Kidney (tissue), 14 donors: Measurements from ENCODE around the gene PEX19. TPM values are rescaled to one million over a fixed set of nuclear protein-coding genes. Genes with fewer than 3 reads are reported as not detected.

Experiments used
- DNase-seq, 5 donors: peaks; one replicate each; pipeline ENCODE4 v3.0.0-alpha.2; 2013 to 2020
- FAIRE-seq: peaks from 2 replicates; lab custom pipeline; 2012; peaks lifted over from hg19 to GRCh38; lab: Jason Lieb, UNC
- H3K27ac ChIP-seq, 2 donors: one replicate each; pipeline ENCODE4 v1.7.0; 2013; ENCODE audit warnings: low read depth in 2 of 2, low read length in 2 of 2, inconsistent platforms in 1 of 2
- H3K27me3 ChIP-seq: one replicate; pipeline ENCODE4 v1.7.1; 2013; ENCODE audit warnings: low read length, inconsistent platforms; ENCODE audit not compliant: control insufficient read depth, insufficient read depth
- H3K36me3 ChIP-seq, 3 donors: one replicate each; pipeline versions ENCODE4 v1.7.0 to v1.7.1; 2013; ENCODE audit warnings: low read length in 3 of 3, control low read depth in 1 of 3, inconsistent platforms in 1 of 3; ENCODE audit not compliant: insufficient read depth in 3 of 3, control insufficient read depth in 2 of 3
- H3K4me1 ChIP-seq, 3 donors: one replicate each; pipeline versions ENCODE4 v1.7.0 to v1.7.1; 2013; ENCODE audit warnings: low read length in 3 of 3, inconsistent platforms in 1 of 3, low read depth in 1 of 3; ENCODE audit not compliant: control insufficient read depth in 2 of 3, insufficient read depth in 2 of 3
- H3K4me3 ChIP-seq, 3 donors: one replicate each; pipeline versions ENCODE4 v1.7.0 to v1.8.1; 2013; ENCODE audit warnings: low read length in 3 of 3, control low read depth in 1 of 3, inconsistent platforms in 1 of 3
- H3K9ac ChIP-seq, 3 donors: one replicate each; pipeline versions ENCODE4 v1.7.0 to v1.7.1; 2013; ENCODE audit warnings: low read length in 3 of 3, control low read depth in 1 of 3, inconsistent platforms in 1 of 3
- H3K9me3 ChIP-seq, 3 donors: one replicate each; pipeline versions ENCODE4 v1.7.0 to v1.7.1; 2013; ENCODE audit warnings: low read length in 3 of 3, control low read depth in 1 of 3, inconsistent platforms in 1 of 3; ENCODE audit not compliant: control insufficient read depth in 2 of 3, insufficient read depth in 1 of 3
- intact Hi-C: fragments of 100-400 bp; cut with DNase I; formaldehyde crosslinking; loops from one replicate; pipeline ENCODE4 v1.11.1; 2022
- polyA plus RNA-seq: library from polyadenylated mRNA; stranded (reverse); fragments of 350-450 nt; fragmentation: Illumina TruSeq; extraction: RNeasy Lipid Tissue Mini Kit (QIAGEN cat#74804); gene quantifications from one replicate; pipeline ENCODE4 v1.2.3, GENCODE V29; 2014; ENCODE audit warnings: low read depth, low replicate concordance; ENCODE audit not compliant: insufficient read depth
- total RNA-seq: library from RNA; stranded (reverse); fragmentation: NEBNext Ultra II Directional; extraction: Animal tissue kit (Norgen Biotek cat#: 25700); gene quantifications from one replicate; pipeline ENCODE4 v1.2.1, GENCODE V29; 2021
- TF ChIP-seq, protein P1 (sequence below): IDR thresholded peaks from 3 replicates; pipeline ENCODE4 v1.5.1; 2012; ENCODE audit warnings: mild to moderate bottlenecking, moderate library complexity, borderline replicate concordance; ENCODE audit not compliant: insufficient read depth; ENCODE audit errors: extremely low read depth
- donor health status: control.
- donor health status: control.
- donor health status: control.
- donor health status: control.
- donor health status: control.
- donor health status: DM: yes; HTN: yes; CAD: no.
- donor health status: Normal renal cell carcinoma (clear cell type).

PEX19 gene
- total and polyA plus RNA-seq, 2 donors from 2014 or later: 49.8 to 67.9 TPM

DNA sequence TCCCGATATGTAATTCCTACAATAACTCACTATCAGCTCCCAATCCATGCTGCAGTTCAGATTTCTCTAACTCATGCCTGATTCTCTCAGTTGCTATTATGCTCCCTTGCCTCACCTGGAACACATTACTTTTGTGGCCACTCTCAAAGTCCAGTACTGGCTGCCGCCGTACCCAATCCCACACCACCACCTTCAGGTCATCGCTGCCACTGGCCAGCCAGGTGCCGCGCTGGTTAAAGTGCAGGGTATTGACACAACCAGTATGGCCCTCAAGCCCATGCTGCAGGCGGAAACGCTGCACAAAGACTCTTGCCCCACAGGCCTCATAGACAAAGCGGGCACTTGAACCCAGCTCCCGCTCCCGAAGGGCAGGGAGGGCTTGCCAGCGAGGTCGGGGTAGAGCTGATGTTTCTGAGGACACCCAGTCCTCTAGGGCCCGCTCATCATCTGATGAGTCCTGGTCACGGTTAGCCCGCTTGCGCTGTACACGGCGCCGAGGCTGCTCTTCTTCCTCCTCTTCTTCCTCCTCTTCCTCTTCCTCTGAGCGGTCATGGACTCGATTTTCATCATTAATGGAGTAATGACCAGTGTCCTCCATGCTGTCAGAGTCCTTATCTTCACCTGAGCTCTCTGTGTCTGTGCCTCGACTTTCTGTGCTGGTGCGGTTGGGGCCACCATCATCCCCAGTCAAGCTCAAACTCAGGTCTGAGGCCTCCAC, 45.2 kb downstream of the PEX19 start:
- DNase-seq (no peak), FAIRE-seq (no peak)
- H3K4me1 ChIP-seq: peaks cover 0 to 9% (median 8%) of the 10 kb centered on the region in 3 donors
- TF ChIP-seq, protein P1, sequence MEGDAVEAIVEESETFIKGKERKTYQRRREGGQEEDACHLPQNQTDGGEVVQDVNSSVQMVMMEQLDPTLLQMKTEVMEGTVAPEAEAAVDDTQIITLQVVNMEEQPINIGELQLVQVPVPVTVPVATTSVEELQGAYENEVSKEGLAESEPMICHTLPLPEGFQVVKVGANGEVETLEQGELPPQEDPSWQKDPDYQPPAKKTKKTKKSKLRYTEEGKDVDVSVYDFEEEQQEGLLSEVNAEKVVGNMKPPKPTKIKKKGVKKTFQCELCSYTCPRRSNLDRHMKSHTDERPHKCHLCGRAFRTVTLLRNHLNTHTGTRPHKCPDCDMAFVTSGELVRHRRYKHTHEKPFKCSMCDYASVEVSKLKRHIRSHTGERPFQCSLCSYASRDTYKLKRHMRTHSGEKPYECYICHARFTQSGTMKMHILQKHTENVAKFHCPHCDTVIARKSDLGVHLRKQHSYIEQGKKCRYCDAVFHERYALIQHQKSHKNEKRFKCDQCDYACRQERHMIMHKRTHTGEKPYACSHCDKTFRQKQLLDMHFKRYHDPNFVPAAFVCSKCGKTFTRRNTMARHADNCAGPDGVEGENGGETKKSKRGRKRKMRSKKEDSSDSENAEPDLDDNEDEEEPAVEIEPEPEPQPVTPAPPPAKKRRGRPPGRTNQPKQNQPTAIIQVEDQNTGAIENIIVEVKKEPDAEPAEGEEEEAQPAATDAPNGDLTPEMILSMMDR: no peak
- H3K9me3 ChIP-seq: no peaks in the 10 kb centered on the region
- no peak overlapping the region for H3K4me3 ChIP-seq
- intact Hi-C loops: no loop called here
- peaks cover 14 to 48% (median 33%) of the 10 kb centered on the region in 3 donors for H3K36me3 ChIP-seq
- no peaks in the 10 kb centered on the region for H3K27me3 ChIP-seq
- no peak overlapping the region for H3K9ac ChIP-seq
- H3K27ac ChIP-seq: no peak overlapping the region

DNA sequence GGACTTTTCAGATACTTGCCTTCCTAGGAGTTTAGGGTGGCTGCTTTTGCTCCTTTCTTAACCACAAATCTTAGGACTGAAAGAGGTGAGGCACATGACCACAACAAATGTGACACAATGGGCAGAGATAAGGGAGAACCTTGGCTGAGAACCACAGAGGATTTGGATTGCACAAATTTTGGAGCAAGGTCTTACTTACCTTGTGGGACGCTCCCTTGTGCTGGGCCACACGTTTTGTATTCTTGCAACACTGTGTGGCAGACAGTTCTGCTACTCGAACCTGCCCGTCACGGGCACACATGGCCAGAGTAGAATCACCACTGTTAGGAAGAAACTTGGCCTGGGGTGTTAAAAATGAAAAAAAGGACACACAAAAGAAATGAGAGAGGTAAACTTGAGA, 46.5 kb downstream of the PEX19 start:
- Histone ChIP-seq H3K9me3 (no peaks in the 10 kb centered on the region), H3K27ac (no peak overlapping the region), H3K4me1 (peaks cover 0 to 4% (median 4%) of the 10 kb centered on the region in 3 donors), H3K27me3 (no peaks in the 10 kb centered on the region), H3K36me3 (peaks cover 14 to 48% (median 33%) of the 10 kb centered on the region in 3 donors), H3K4me3 (no peak overlapping the region), H3K9ac (no peak overlapping the region)
- DNase-seq (no peak), FAIRE-seq (no peak)
- intact Hi-C loops: no loop called here
- TF ChIP-seq, protein P1: no peak

- no peak overlapping the region for H3K9ac ChIP-seq
- TF ChIP-seq, protein P1: no peak
- no peaks in the 10 kb centered on the region for H3K27me3 ChIP-seq
- intact Hi-C loops: no loop called here
- no peak overlapping the region for H3K4me3 ChIP-seq
- H3K4me1 ChIP-seq: peaks cover 0 to under 1% (median 0%) of the 10 kb centered on the region in 3 donors
- DNase-seq: no peak
- peaks cover 14 to 48% (median 33%) of the 10 kb centered on the region in 3 donors for H3K36me3 ChIP-seq
- H3K27ac ChIP-seq: no peak overlapping the region
- H3K9me3 ChIP-seq: no peaks in the 10 kb centered on the region
- FAIRE-seq: no peak
Measured at GRCh38 chr1:160237558-160237957, 47.4 kb downstream of the PEX19 start.
